GM10847 (cell line): ENCODE results near the gene INTS6.

ENCODE experiments used
- POLR2A ChIP-seq: IDR thresholded peaks from 2 replicates; pipeline ENCODE4 v1.6.1; 2011; ENCODE audit not compliant: insufficient read length; ENCODE audit errors: extremely low read depth

Gene INTS6

GRCh38 chr13:51324714-51325420, 128.0 kb downstream of the INTS6 start:
- no peak for TF ChIP-seq POLR2A

GRCh38 chr13:51323824-51324511, 128.9 kb downstream of the INTS6 start:
- TF ChIP-seq POLR2A, result no peak

GRCh38 chr13:51322826-51323225, 130.0 kb downstream of the INTS6 start:
- no peak for TF ChIP-seq POLR2A

GRCh38 chr13:51321836-51322235, 131.0 kb downstream of the INTS6 start:
- no peak for TF ChIP-seq POLR2A

GRCh38 chr13:51318876-51319275, 134.0 kb downstream of the INTS6 start:
- no peak for TF ChIP-seq POLR2A

- TF ChIP-seq POLR2A, result no peak
Measured at GRCh38 chr13:51318015-51318414, 134.8 kb downstream of the INTS6 start.

GRCh38 chr13:51317262-51317661, 135.6 kb downstream of the INTS6 start:
- TF ChIP-seq POLR2A, result no peak

DNA sequence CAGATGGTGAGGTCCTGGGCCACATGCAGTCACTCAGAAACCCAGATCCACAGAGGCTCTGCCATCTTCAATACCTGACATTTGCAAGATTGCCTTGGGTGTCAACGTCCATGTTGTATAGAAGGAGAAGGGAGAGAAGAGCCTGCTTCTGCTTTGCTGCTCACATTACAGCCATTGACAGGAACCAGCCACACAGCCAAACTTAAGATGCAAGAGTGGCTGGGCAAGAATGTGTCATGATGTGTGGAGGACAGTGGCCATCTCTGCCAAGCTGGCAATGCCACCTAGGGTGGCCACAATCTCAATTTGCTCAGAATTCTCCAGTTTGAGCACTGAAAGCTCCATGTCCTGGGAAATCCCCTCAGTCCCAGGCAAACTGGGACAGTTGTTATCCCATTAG, 139.2 kb downstream of the INTS6 start:
- TF ChIP-seq POLR2A, result no peak

GRCh38 chr13:51311957-51312520, 140.8 kb downstream of the INTS6 start:
- TF ChIP-seq POLR2A, result no peak
